Glutamatergic neuron (in vitro differentiated cells): Measurements from ENCODE around the gene GDPD1. TPM values are rescaled to one million over a fixed set of nuclear protein-coding genes. Genes with fewer than 3 reads are reported as not detected.
"Not testable (repeated sequence)": the region's sequence is repeated elsewhere in the genome, so short reads cannot be mapped to it uniquely, and the experiment has no call there.

ENCODE experiments used
- DNase-seq: peaks from one replicate; pipeline ENCODE4 v3.0.0; 2022
- H3K27ac Mint-ChIP-seq: one replicate; pipeline ENCODE4 v1.8.0; 2020; ENCODE audit warnings: mild to moderate bottlenecking, mixed read lengths, inconsistent platforms; ENCODE audit not compliant: unreplicated experiment
- H3K27me3 Mint-ChIP-seq: one replicate; pipeline ENCODE4 v1.8.0; 2020; ENCODE audit warnings: mild to moderate bottlenecking, moderate library complexity, mixed read lengths, inconsistent platforms; ENCODE audit not compliant: unreplicated experiment
- H3K36me3 Mint-ChIP-seq: one replicate; pipeline ENCODE4 v1.8.0; 2020; ENCODE audit warnings: mild to moderate bottlenecking, mixed read lengths, inconsistent platforms; ENCODE audit not compliant: unreplicated experiment
- H3K4me1 Mint-ChIP-seq: one replicate; pipeline ENCODE4 v1.8.0; 2020; ENCODE audit warnings: mild to moderate bottlenecking, low read depth, mixed read lengths, inconsistent platforms; ENCODE audit not compliant: unreplicated experiment
- H3K4me3 Mint-ChIP-seq: one replicate; pipeline ENCODE4 v1.8.0; 2020; ENCODE audit warnings: mild to moderate bottlenecking, mixed read lengths, inconsistent platforms; ENCODE audit not compliant: unreplicated experiment
- H3K9me3 Mint-ChIP-seq: one replicate; pipeline ENCODE4 v1.8.0; 2020; ENCODE audit warnings: mild to moderate bottlenecking, moderate library complexity, mixed read lengths, inconsistent platforms; ENCODE audit not compliant: unreplicated experiment
- total RNA-seq: library from RNA; stranded (reverse); fragmentation: NEBNext Ultra II Directional; extraction: Animal tissue kit (Norgen Biotek cat#: 25700); gene quantifications from one replicate; pipeline ENCODE4 v1.2.1, GENCODE V29; 2021; ENCODE audit not compliant: unreplicated experiment
- TF ChIP-seq, protein P1 (sequence below): fragments of 200-600 bp; sonication (generic); IDR thresholded peaks from one replicate; pipeline ENCODE4 v1.5.0; 2021; ENCODE audit not compliant: partially characterized antibody, unreplicated experiment

GDPD1 gene
- total RNA-seq, 1 donor from 2014 or later: 34.3 TPM

- peak overlapping the region; percentile 94 for H3K27ac Mint-ChIP-seq
- no peak for DNase-seq
- H3K36me3 Mint-ChIP-seq: no peaks in the 10 kb centered on the region
- peak overlapping the region; percentile 100 for H3K4me3 Mint-ChIP-seq
- peaks cover 5% of the 10 kb centered on the region for H3K27me3 Mint-ChIP-seq
- peaks cover 1% of the 10 kb centered on the region for H3K4me1 Mint-ChIP-seq
- TF ChIP-seq, protein P1, sequence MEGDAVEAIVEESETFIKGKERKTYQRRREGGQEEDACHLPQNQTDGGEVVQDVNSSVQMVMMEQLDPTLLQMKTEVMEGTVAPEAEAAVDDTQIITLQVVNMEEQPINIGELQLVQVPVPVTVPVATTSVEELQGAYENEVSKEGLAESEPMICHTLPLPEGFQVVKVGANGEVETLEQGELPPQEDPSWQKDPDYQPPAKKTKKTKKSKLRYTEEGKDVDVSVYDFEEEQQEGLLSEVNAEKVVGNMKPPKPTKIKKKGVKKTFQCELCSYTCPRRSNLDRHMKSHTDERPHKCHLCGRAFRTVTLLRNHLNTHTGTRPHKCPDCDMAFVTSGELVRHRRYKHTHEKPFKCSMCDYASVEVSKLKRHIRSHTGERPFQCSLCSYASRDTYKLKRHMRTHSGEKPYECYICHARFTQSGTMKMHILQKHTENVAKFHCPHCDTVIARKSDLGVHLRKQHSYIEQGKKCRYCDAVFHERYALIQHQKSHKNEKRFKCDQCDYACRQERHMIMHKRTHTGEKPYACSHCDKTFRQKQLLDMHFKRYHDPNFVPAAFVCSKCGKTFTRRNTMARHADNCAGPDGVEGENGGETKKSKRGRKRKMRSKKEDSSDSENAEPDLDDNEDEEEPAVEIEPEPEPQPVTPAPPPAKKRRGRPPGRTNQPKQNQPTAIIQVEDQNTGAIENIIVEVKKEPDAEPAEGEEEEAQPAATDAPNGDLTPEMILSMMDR: no peak
- peaks cover 10% of the 10 kb centered on the region for H3K9me3 Mint-ChIP-seq
Observed at GRCh38 chr17:59219370-59219769, 941 bp upstream of the GDPD1 start.

DNA sequence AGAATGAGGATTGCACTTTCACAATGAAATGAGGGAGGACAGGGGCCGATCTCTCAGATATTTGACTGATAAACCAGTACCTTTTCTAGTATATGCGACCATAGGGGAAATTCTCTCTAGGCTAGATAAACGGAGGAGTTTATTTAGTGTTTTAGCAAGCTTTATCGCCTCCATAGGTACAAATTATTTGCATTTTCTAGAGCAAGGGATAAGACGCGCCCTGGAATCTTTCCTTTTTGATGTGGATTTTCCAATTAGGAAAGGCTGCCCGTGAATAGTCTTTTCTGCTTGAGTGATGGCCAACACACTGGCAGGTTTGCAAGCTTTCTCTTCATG, 351 bp upstream of the GDPD1 start:
- peaks cover 5% of the 10 kb centered on the region for H3K27me3 Mint-ChIP-seq
- no peak for DNase-seq
- no peaks in the 10 kb centered on the region for H3K36me3 Mint-ChIP-seq
- TF ChIP-seq, protein P1: no peak
- H3K9me3 Mint-ChIP-seq: peaks cover 10% of the 10 kb centered on the region
- peak overlapping the region; percentile 94 for H3K27ac Mint-ChIP-seq
- peak overlapping the region; percentile 100 for H3K4me3 Mint-ChIP-seq
- H3K4me1 Mint-ChIP-seq: peaks cover 1% of the 10 kb centered on the region

DNA sequence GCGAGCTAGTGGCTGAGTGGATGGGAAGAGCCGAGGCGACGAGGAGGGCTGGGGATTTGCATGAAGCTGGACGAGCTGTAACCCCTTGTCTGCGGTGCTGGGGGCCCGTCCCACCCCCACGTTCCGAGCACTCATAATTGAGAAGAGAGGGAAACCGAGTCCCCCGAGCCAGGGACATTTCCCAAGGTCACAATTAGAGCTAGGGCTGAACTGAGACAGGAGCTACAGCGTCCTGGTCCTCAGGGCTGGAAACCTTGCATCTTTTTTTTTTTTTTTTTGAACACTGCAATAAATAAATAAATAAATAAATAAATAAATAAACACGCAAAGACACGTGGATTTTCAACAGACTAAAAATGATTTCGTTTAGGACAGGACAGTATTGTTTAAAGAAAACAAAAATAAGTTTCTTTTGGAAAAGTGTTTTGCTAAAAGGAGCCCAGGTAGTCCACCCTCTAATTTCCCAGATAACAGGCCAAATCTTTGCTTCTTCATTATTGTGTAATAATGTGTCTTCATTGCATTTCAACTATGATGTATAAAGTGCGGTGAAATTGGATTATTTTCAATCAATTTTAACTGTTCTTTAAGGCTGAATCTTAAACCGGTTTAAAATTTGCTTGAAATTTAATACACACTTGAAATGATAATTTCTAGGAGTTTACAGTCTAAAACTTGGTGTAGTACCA, 992 bp downstream of the GDPD1 start:
- no peak for DNase-seq
- H3K27ac Mint-ChIP-seq: peak overlapping the region; percentile 100

GRCh38 chr17:59223813-59224212, 3.5 kb downstream of the GDPD1 start:
- H3K36me3 Mint-ChIP-seq: no peaks in the 10 kb centered on the region
- H3K27me3 Mint-ChIP-seq: peaks cover 5% of the 10 kb centered on the region
- no peak overlapping the region for H3K27ac Mint-ChIP-seq
- peaks cover 10% of the 10 kb centered on the region for H3K9me3 Mint-ChIP-seq
- no peak overlapping the region for H3K4me3 Mint-ChIP-seq
- H3K4me1 Mint-ChIP-seq: peaks cover 1% of the 10 kb centered on the region
- TF ChIP-seq, protein P1: no peak
- no peak for DNase-seq

More for the DNA sequence above, 992 bp downstream of the GDPD1 start:
- TF ChIP-seq, protein P1: no peak
- peaks cover 5% of the 10 kb centered on the region for H3K27me3 Mint-ChIP-seq
- H3K4me3 Mint-ChIP-seq: peak overlapping the region; percentile 100
- H3K4me1 Mint-ChIP-seq: peaks cover 1% of the 10 kb centered on the region
- H3K9me3 Mint-ChIP-seq: peaks cover 10% of the 10 kb centered on the region
- no peaks in the 10 kb centered on the region for H3K36me3 Mint-ChIP-seq

GRCh38 chr17:59228588-59228987, 8.3 kb downstream of the GDPD1 start:
- H3K4me3 Mint-ChIP-seq, H3K27me3 Mint-ChIP-seq: not testable (repeated sequence)

More at GRCh38 chr17:59228588-59228987, 8.3 kb downstream of the GDPD1 start:
- H3K27ac Mint-ChIP-seq, H3K9me3 Mint-ChIP-seq, H3K36me3 Mint-ChIP-seq, H3K4me1 Mint-ChIP-seq, DNase-seq: not testable (repeated sequence)
